Measurements from ENCODE around the gene CCM2. TPM values are rescaled to one million over a fixed set of nuclear protein-coding genes. Genes with fewer than 3 reads are reported as not detected.

CCM2 gene
- total and polyA plus RNA-seq, 9 donors: 16.2 to 34.6 (median 23.1) TPM

- peak in 1 of 5 donors; percentile 2 for DNase-seq
- TF ChIP-seq CTCF (IDR thresholded peaks at IDR 0.05) (no peak), EP300 (IDR thresholded peaks at IDR 0.05) (no peak), POLR2A (IDR thresholded peaks at IDR 0.05) (no peak)
Measured at GRCh38 chr7:44971188-44971901, 28.7 kb upstream of the CCM2 start.

GRCh38 chr7:44971902-44972441 is 28.0 kb upstream of the CCM2 start:
- intact Hi-C loops (cut with DNase I): no loop called here
- DNase-seq: peak in 1 of 5 donors; percentile 10
- WGBS, 3 donors: 60 to 69% (median 64%) methylated on average over 5 of the region's 5 CpGs
- Histone ChIP-seq H3K4me3 (no peak overlapping the region), H3K36me3 (no peaks in the 10 kb centered on the region), H3K27me3 (no peaks in the 10 kb centered on the region), H3K4me1 (ENCODE audit: insufficient read depth) (no peaks in the 10 kb centered on the region), H3K27ac (no peak overlapping the region), H3K9me3 (no peaks in the 10 kb centered on the region)
- TF ChIP-seq CTCF (IDR thresholded peaks at IDR 0.05): no peak
- no peak for TF ChIP-seq EP300 (IDR thresholded peaks at IDR 0.05)
- no peak for TF ChIP-seq POLR2A (IDR thresholded peaks at IDR 0.05)

More at GRCh38 chr7:44971188-44971901, 28.7 kb upstream of the CCM2 start:
- H3K27ac ChIP-seq: no peak overlapping the region
- no peaks in the 10 kb centered on the region for H3K9me3 ChIP-seq
- H3K36me3 ChIP-seq: no peaks in the 10 kb centered on the region
- no peaks in the 10 kb centered on the region for H3K27me3 ChIP-seq
- no peak overlapping the region for H3K4me3 ChIP-seq
- intact Hi-C loops (cut with DNase I): no loop called here
- H3K4me1 ChIP-seq (ENCODE audit: insufficient read depth): no peaks in the 10 kb centered on the region
- WGBS, 3 donors: 68 to 74% (median 69%) methylated on average over 9 to 10 of the region's 10 CpGs

- Histone ChIP-seq H3K9me3 (no peaks in the 10 kb centered on the region), H3K4me1 (ENCODE audit: insufficient read depth) (no peaks in the 10 kb centered on the region), H3K27ac (no peak overlapping the region), H3K4me3 (no peak overlapping the region), H3K36me3 (no peaks in the 10 kb centered on the region), H3K27me3 (no peaks in the 10 kb centered on the region)
- TF ChIP-seq CTCF (IDR thresholded peaks at IDR 0.05) (no peak), EP300 (IDR thresholded peaks at IDR 0.05) (no peak), POLR2A (IDR thresholded peaks at IDR 0.05) (no peak)
- intact Hi-C loops (cut with DNase I): no loop called here
- WGBS, 3 donors: 73 to 78% (median 74%) methylated on average over 3 of the region's 3 CpGs
- DNase-seq: peak in 1 of 5 donors; percentile 5
Measured at GRCh38 chr7:44972562-44972961, 27.4 kb upstream of the CCM2 start.

- no peak overlapping the region for H3K27ac ChIP-seq
- no peaks in the 10 kb centered on the region for H3K36me3 ChIP-seq
- 67 to 78% (median 68%) methylated on average over 10 of the region's 10 CpGs for WGBS, 3 donors
- peak in 2 of 5 donors; percentile 3 to 26 for DNase-seq
- intact Hi-C loops (cut with DNase I): no loop called here
- no peak overlapping the region for H3K4me3 ChIP-seq
- no peak for TF ChIP-seq EP300 (IDR thresholded peaks at IDR 0.05)
- TF ChIP-seq POLR2A (IDR thresholded peaks at IDR 0.05): no peak
- TF ChIP-seq CTCF (IDR thresholded peaks at IDR 0.05): no peak
- H3K4me1 ChIP-seq (ENCODE audit: insufficient read depth): no peaks in the 10 kb centered on the region
- H3K9me3 ChIP-seq: no peaks in the 10 kb centered on the region
- no peaks in the 10 kb centered on the region for H3K27me3 ChIP-seq
Measured at GRCh38 chr7:44973610-44974401, 26.2 kb upstream of the CCM2 start.

All from ovary (tissue), 9 donors.